GM18907 (cell line): ENCODE results near the gene MED25.

Source experiments
- ATAC-seq: cut with Tn5 transposase; IDR thresholded peaks from one replicate; pipeline ENCODE4 v1.9.1; 2021; ENCODE audit warnings: mild to moderate bottlenecking, moderate library complexity; ENCODE audit not compliant: unreplicated experiment

MED25 gene

GRCh38 chr19:49798574-49798973 lies 19.5 kb upstream of the MED25 start:
- ATAC-seq = no peak

DNA sequence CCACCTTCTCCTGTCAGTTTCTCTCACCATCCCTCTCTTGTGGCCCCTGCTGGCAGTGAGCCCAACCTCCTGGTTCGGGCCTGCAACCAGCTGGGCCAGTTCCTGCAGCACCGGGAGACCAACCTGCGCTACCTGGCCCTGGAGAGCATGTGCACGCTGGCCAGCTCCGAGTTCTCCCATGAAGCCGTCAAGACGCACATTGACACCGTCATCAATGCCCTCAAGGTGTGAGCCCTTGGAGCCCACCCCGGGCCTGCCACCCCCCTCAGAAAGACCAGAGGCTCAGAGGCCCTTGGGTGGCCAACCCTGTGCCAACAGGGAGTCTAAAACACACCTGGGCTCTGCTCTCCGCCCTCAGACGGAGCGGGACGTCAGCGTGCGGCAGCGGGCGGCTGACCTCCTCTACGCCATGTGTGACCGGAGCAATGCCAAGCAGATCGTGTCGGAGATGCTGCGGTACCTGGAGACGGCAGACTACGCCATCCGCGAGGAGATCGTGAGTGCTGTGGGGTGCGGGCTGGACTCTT lies 18.8 kb upstream of the MED25 start:
- no peak for ATAC-seq

GRCh38 chr19:49799798-49800376 lies 18.2 kb upstream of the MED25 start:
- ATAC-seq = no peak

DNA sequence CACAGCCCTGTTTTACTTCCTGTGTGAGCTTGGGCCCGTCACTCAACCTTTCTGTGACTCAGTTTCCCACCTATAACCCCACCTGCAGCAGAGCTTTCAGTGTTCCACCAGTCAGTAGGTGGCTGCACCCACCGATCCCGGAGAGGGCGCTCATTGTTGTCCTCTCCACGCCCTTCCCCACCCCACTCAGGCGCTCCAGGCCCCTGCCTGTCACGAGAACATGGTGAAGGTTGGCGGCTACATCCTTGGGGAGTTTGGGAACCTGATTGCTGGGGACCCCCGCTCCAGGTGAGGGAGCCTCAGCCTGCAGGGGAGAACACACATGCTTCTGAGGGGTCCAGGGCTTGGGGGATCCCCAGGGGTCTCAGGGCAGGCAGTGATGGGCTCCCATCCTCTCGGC lies 17.3 kb upstream of the MED25 start:
- ATAC-seq = no peak

- ATAC-seq = no peak
These were observed 16.6 kb upstream of the MED25 start for GRCh38 chr19:49801401-49801888.

GRCh38 chr19:49801966-49802661 lies 16.0 kb upstream of the MED25 start:
- no peak for ATAC-seq

DNA sequence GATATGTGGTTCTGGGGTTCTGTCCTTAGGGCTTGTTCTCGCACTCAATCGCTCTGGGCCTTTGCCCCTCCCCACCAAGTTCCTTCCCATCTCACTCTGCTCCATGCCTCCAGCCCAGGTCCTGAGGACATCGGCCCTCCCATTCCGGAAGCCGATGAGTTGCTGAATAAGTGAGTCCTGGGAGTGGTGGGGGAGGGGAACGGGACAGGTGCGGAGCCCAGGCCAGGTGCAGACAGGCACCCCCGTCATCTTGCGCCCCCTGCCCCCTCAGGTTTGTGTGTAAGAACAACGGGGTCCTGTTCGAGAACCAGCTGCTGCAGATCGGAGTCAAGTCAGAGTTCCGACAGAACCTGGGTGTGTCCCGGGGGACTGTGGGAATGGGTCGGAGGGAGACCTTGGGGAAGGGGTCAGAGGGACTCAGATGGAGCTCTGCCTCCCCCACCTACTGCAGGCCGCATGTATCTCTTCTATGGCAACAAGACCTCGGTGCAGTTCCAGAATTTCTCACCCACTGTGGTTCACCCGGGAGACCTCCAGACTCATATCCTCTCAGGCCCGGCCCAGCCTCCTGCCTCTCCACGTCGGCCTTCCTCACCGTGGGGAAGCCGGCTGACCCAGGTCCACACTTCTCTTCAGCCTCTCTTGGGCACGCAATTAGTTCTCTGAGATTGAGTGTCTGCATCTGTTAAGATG lies 15.1 kb upstream of the MED25 start:
- no peak for ATAC-seq

- ATAC-seq = no peak
These were observed 14.6 kb upstream of the MED25 start for GRCh38 chr19:49803529-49803856.

- ATAC-seq = no peak
These were observed 12.1 kb upstream of the MED25 start for GRCh38 chr19:49805822-49806619.

DNA sequence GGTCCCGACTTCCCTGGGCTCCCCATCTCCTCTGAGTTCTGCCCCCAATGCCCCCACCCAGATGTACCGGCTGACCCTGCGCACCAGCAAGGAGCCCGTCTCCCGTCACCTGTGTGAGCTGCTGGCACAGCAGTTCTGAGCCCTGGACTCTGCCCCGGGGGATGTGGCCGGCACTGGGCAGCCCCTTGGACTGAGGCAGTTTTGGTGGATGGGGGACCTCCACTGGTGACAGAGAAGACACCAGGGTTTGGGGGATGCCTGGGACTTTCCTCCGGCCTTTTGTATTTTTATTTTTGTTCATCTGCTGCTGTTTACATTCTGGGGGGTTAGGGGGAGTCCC lies 11.5 kb upstream of the MED25 start:
- ATAC-seq = no peak

DNA sequence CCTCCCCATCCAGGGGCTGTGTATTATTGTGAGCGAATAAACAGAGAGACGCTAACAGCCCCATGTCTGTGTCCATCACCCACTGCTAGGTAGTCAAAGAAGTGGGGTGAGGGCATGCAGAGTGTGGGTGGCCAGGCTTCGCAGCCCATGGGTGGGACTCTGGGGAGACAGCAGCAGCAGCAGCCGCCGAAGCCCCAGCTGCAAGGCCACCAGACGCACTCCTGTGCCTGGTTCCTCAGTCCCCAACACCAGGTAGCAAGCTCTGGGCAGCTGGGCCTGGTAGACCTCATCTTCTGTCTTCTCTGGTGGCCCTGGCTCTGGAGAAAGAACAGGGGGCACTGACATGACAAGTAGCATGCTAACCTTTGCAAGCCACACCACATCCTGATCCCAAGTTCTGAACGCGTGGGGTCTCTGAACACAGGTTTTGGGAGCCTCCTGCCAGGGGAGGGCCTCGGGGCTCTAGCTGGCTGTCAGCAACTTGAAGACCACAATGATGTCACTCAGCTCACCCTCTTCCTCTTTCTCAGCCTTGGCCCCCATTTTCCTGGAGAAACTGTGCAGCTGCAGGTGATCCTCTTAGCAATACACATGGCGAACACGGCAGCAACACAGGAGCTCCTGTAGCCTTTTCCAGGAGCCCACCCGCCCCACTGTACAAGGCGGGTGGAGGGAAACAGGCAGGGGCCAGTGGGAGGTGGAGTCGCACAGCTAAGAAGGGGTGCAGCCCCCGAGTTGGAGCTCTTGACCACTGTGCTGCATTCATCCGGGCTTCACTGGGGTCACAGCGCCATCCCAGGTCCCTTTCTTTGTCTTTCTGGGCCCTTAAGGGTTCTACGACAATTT lies 10.8 kb upstream of the MED25 start:
- no peak for ATAC-seq

- ATAC-seq = no peak
These were observed 10.0 kb upstream of the MED25 start for GRCh38 chr19:49807904-49808675.

DNA sequence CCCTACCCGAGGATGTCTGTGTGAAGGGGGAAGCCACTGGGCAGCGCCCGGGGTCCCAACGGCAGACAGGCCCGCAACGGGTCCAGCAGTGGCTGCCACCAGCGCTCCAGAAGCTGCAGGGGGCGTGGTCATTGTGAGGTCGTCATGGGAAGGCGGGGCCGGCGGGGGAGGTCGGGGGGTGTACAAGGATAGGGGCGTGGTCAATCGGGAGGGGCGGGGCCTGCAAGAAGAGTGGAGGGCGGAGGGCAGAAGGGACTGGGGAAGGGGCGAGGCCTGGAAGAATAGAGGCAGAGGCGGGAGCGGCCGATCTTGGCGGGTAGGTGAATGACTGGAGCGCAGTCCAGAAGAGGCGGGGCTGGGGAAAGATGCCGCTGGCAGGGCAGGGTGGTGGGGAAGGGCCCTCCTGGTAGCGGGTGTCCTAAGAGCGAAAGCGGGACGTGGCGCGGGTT lies 9.4 kb upstream of the MED25 start:
- ATAC-seq = no peak

GRCh38 chr19:49809160-49809940 lies 8.7 kb upstream of the MED25 start:
- no peak for ATAC-seq

DNA sequence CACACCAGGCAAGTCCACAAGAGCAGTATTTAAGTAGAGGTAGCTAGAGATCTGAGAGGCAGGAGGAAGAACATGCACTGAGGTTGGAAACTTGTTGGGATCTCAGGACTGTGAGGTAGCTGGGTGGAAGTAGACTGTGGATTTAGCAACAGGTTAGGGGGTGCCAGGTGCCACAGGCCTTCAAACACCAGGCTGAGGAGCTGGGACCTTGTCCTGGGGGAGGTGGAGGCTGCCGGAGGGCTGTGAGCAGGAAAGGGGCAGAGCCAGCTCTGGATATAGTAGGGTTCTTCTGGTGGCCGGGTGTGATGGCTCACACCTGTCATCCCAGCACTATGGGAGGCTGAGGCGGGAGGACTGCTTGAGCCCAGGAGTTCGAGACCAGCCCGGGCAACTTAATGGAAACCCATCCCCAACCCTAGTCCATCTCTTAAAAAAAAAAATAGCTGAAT lies 8.1 kb upstream of the MED25 start:
- no peak for ATAC-seq

GRCh38 chr19:49811328-49811727 lies 6.8 kb upstream of the MED25 start:
- ATAC-seq = no peak

GRCh38 chr19:49812452-49812996 lies 5.6 kb upstream of the MED25 start:
- no peak for ATAC-seq
